H1 (cell line): ENCODE results near the gene RPS21. TPM values are rescaled to one million over a fixed set of nuclear protein-coding genes. Genes with fewer than 3 reads are reported as not detected.

Source experiments
- CTCF ChIA-PET: fragments of 300-600 bp; sonication (Branson Sonifier 250); formaldehyde crosslinking; loops from one replicate; lab custom pipeline; 2021; ENCODE audit not compliant: partially characterized antibody; lab: Charles Lee
- POLR2A ChIA-PET: fragments of 300-600 bp; sonication (Branson Sonifier 250); formaldehyde crosslinking; loops from one replicate; lab custom pipeline; 2021; ENCODE audit warnings: inconsistent platforms; ENCODE audit not compliant: partially characterized antibody; lab: Charles Lee
- DNase-seq, 2 experiments: peaks; one replicate each; pipeline versions ENCODE4 v3.0.0 to v3.0.0-alpha.2; 2010 to 2022; ENCODE audit warnings: low spot score in 2 of 2, low read depth in 1 of 2, mixed read lengths in 1 of 2
- FAIRE-seq: peaks from 2 replicates; lab custom pipeline; 2011; peaks lifted over from hg19 to GRCh38; lab: Jason Lieb, UNC
- H2AFZ ChIP-seq: 2 replicates; pipeline ENCODE4 v1.8.1; 2012; ENCODE audit warnings: low read length, inconsistent platforms
- H2AK5ac ChIP-seq: 2 replicates; pipeline ENCODE4 v1.6.1; 2013; ENCODE audit warnings: low read depth, low read length
- H2BK120ac ChIP-seq: replicated peaks from 2 replicates; pipeline ENCODE3; 2013; ENCODE audit warnings: low read depth, low read length, inconsistent platforms
- H2BK12ac ChIP-seq: 2 replicates; pipeline ENCODE4 v1.6.1; 2013; ENCODE audit warnings: low read depth, low read length
- H2BK15ac ChIP-seq: 2 replicates; pipeline ENCODE4 v1.6.1; 2013; ENCODE audit warnings: low read length
- H2BK20ac ChIP-seq: 2 replicates; pipeline ENCODE4 v1.6.1; 2013; ENCODE audit warnings: low read length
- H2BK5ac ChIP-seq: 2 replicates; pipeline ENCODE4 v1.6.1; 2013; ENCODE audit warnings: low read depth, low read length
- H3K14ac ChIP-seq: 2 replicates; pipeline ENCODE4 v1.6.1; 2013; ENCODE audit warnings: inconsistent platforms; ENCODE audit not compliant: insufficient read length
- H3K18ac ChIP-seq: 2 replicates; pipeline ENCODE4 v1.6.1; 2013; ENCODE audit warnings: low read length; ENCODE audit errors: extremely low read depth
- H3K23ac ChIP-seq: 2 replicates; pipeline ENCODE4 v1.6.1; 2013; ENCODE audit warnings: inconsistent platforms; ENCODE audit not compliant: insufficient read length
- H3K23me2 ChIP-seq: 2 replicates; pipeline ENCODE4 v1.6.1; 2013; ENCODE audit warnings: low read depth, low read length
- H3K27ac ChIP-seq: 2 replicates; pipeline ENCODE4 v1.6.1; 2011; ENCODE audit warnings: low read depth, low read length, inconsistent platforms
- H3K27me3 ChIP-seq, 4 experiments: replicated peaks in 1 of 4; 1 replicate in 1 of 4; 2 replicates in 3 of 4; pipeline versions ENCODE4 v1.6.1 to v1.8.1; 2011 to 2013; ENCODE audit warnings: low read length in 3 of 4, mild to moderate bottlenecking in 3 of 4, inconsistent platforms in 2 of 4, mixed read lengths in 2 of 4, moderate library complexity in 1 of 4; ENCODE audit not compliant: control insufficient read depth in 3 of 4, insufficient read depth in 3 of 4; ENCODE audit errors: extremely low read depth in 1 of 4
- H3K36me3 ChIP-seq, 4 experiments: 2 replicates each; pipeline versions ENCODE4 v1.6.1 to v1.8.1; 2011 to 2013; ENCODE audit warnings: mild to moderate bottlenecking in 4 of 4, low read length in 3 of 4, moderate library complexity in 2 of 4, control low read depth in 1 of 4, inconsistent platforms in 1 of 4; ENCODE audit not compliant: insufficient read depth in 4 of 4, control insufficient read depth in 2 of 4
- H3K4ac ChIP-seq: replicated peaks from 2 replicates; pipeline ENCODE3; 2013; ENCODE audit warnings: low read length, low read depth, mixed read lengths, inconsistent platforms; ENCODE audit not compliant: insufficient read length
- H3K4me1 ChIP-seq, 4 experiments: replicated peaks in 1 of 4; 1 replicate in 1 of 4; 2 replicates in 3 of 4; pipeline versions ENCODE4 v1.6.1 to v1.8.1; 2011 to 2013; ENCODE audit warnings: low read length in 3 of 4, inconsistent platforms in 2 of 4, mixed read lengths in 1 of 4; ENCODE audit not compliant: insufficient read depth in 4 of 4, control insufficient read depth in 3 of 4
- H3K4me2 ChIP-seq, 2 experiments: 2 replicates each; pipeline versions ENCODE4 v1.6.1 to v1.8.1; 2011 to 2013; ENCODE audit warnings: low read depth in 2 of 2, low read length in 2 of 2, control low read depth in 1 of 2, inconsistent platforms in 1 of 2, mild to moderate bottlenecking in 1 of 2; ENCODE audit not compliant: insufficient read depth in 1 of 2
- H3K4me3 ChIP-seq, 4 experiments: fragments of 200-600, 300-600 bp in 1 of 4; sonication (generic), shearing (Covaris generic), sonication (Bioruptor Twin) in 1 of 4; 2 replicates each; pipeline versions ENCODE4 v1.5.1 to v1.8.1; 2011 to 2016; ENCODE audit warnings: low read length in 4 of 4, low read depth in 3 of 4, control low read depth in 2 of 4, inconsistent platforms in 2 of 4, mild to moderate bottlenecking in 2 of 4, mixed read lengths in 1 of 4, moderate library complexity in 1 of 4; ENCODE audit not compliant: insufficient read depth in 2 of 4; ENCODE audit errors: extremely low read depth in 1 of 4
- H3K56ac ChIP-seq: replicated peaks from 2 replicates; pipeline ENCODE3; 2013; ENCODE audit warnings: low read depth, mild to moderate bottlenecking, mixed read lengths, low read length, inconsistent platforms; ENCODE audit not compliant: insufficient read length
- H3K79me1 ChIP-seq: 2 replicates; pipeline ENCODE4 v1.6.1; 2013; ENCODE audit warnings: low read depth, low read length, control low read depth
- H3K79me2 ChIP-seq, 2 experiments: 2 replicates each; pipeline versions ENCODE4 v1.6.1 to v1.8.1; 2012 to 2013; ENCODE audit warnings: low read length in 2 of 2, mild to moderate bottlenecking in 2 of 2, inconsistent platforms in 1 of 2; ENCODE audit not compliant: insufficient read depth in 2 of 2, control insufficient read depth in 1 of 2
- H3K9ac ChIP-seq, 4 experiments: replicated peaks in 1 of 4; 1 replicate in 1 of 4; 2 replicates in 3 of 4; pipeline versions ENCODE4 v1.6.1 to v1.8.1; 2011 to 2013; ENCODE audit warnings: low read depth in 3 of 4, low read length in 3 of 4, control low read depth in 2 of 4, mild to moderate bottlenecking in 2 of 4, moderate library complexity in 2 of 4, inconsistent platforms in 1 of 4; ENCODE audit errors: extremely low read depth in 1 of 4
- H3K9me3 ChIP-seq, 2 experiments: 2 replicates each; pipeline versions ENCODE4 v1.6.1 to v1.8.1; 2012 to 2013; ENCODE audit warnings: mild to moderate bottlenecking in 2 of 2, moderate library complexity in 2 of 2, control low read depth in 1 of 2, inconsistent platforms in 1 of 2, low read depth in 1 of 2, low read length in 1 of 2, mixed read lengths in 1 of 2; ENCODE audit not compliant: insufficient read depth in 2 of 2
- H4K20me1 ChIP-seq, 2 experiments: replicated peaks in 1 of 2; 2 replicates each; pipeline versions ENCODE3 to v1.8.1; 2011 to 2013; ENCODE audit warnings: inconsistent platforms in 2 of 2, low read length in 2 of 2, mild to moderate bottlenecking in 1 of 2; ENCODE audit not compliant: insufficient read depth in 2 of 2, control insufficient read depth in 1 of 2
- H4K5ac ChIP-seq: 2 replicates; pipeline ENCODE4 v1.6.1; 2013; ENCODE audit warnings: low read length, low read depth, mixed read lengths, inconsistent platforms; ENCODE audit not compliant: insufficient read length
- H4K8ac ChIP-seq: 2 replicates; pipeline ENCODE4 v1.8.0; 2013; ENCODE audit warnings: mild to moderate bottlenecking, moderate library complexity, low read length, inconsistent platforms; ENCODE audit not compliant: insufficient read depth; ENCODE audit errors: extremely low read depth
- H4K91ac ChIP-seq: replicated peaks from 2 replicates; pipeline ENCODE3; 2013; ENCODE audit warnings: low read length, mixed read lengths, inconsistent platforms; ENCODE audit not compliant: insufficient read length
- SP2 ChIP-seq: IDR thresholded peaks from 2 replicates; pipeline ENCODE4 v1.6.1; 2012; ENCODE audit warnings: mild to moderate bottlenecking, low read length, inconsistent platforms
- YY1 ChIP-seq: IDR thresholded peaks from 2 replicates; pipeline ENCODE4 v1.6.1; 2011; ENCODE audit warnings: low read depth, mild to moderate bottlenecking, low read length
- WGBS, 2 experiments: shearing (Covaris generic) in 1 of 2; methylation state at CpG; one replicate each; pipeline versions ENCODE4 v1.1.6 to v1.1.7; 2013 to 2015; ENCODE audit warnings: low lambda C conversion rate in 2 of 2, mixed read lengths in 2 of 2, inconsistent platforms in 1 of 2, low coverage in 1 of 2, missing lambda C conversion rate in 1 of 2; ENCODE audit not compliant: insufficient replicate concordance in 2 of 2, insufficient coverage in 1 of 2, insufficient read length in 1 of 2; ENCODE audit errors: extremely low coverage in 1 of 2, missing lambda C conversion rate in 1 of 2; 5-methylcytosine and 5-hydroxymethylcytosine counted together
- polyA plus RNA-seq, 7 experiments: library from polyadenylated mRNA; depleted of rRNA in 3 of 7; stranded (reverse) in 5 of 7; unstranded in 2 of 7; fragments of >200 nt in 5 of 7; fragments of 200-250 nt in 2 of 7; gene quantifications; 1 replicate in 5 of 7; 2 replicates in 1 of 7; 4 replicates in 1 of 7; pipeline versions ENCODE4 v1.2.1 to v1.2.3, GENCODE V29; 2011 to 2013; ENCODE audit warnings: missing spikeins in 2 of 7, mixed read lengths in 2 of 7
- total RNA-seq: library from RNA; stranded (reverse); fragmentation: NEBNext Ultra II Directional; extraction: Animal tissue kit (Norgen Biotek cat#: 25700); gene quantifications from 2 replicates; pipeline ENCODE4 v1.2.1, GENCODE V29; 2021

RPS21 gene
- total and polyA plus RNA-seq, 2 of the 8 experiments (the other 6 are each of a cell fraction or from before 2014, with no cell fraction given), result 1,787 to 7,219 TPM

GRCh38 chr20:62436692-62437091, 49.8 kb downstream of the RPS21 start:
- Histone ChIP-seq H2BK5ac (no peak overlapping the region), H3K18ac (no peak overlapping the region), H3K79me1 (no peaks in the 10 kb centered on the region), H4K91ac (no peak overlapping the region), H3K23me2 (no peaks in the 10 kb centered on the region), H3K27me3 (peaks cover 0 to 2% (median 0%) of the 10 kb centered on the region in 4 experiments; a peak in 1 of 7 replicates), H4K8ac (no peak overlapping the region), H2BK120ac (no peak overlapping the region), H3K4me3 (no peak overlapping the region), H3K4me1 (no peaks in the 10 kb centered on the region; a peak in 1 of 7 replicates), H2BK12ac (no peak overlapping the region), H3K56ac (no peak overlapping the region), H3K36me3 (no peaks in the 10 kb centered on the region), H2BK20ac (no peak overlapping the region), H4K5ac (no peak overlapping the region), H3K27ac (no peak overlapping the region), H2AFZ (no peak overlapping the region), H3K9ac (no peak overlapping the region), H3K9me3 (peaks cover 0 to 8% of the 10 kb centered on the region in 2 experiments; a peak in 3 of 4 replicates), H3K79me2 (no peaks in the 10 kb centered on the region), H3K23ac (no peak overlapping the region), H3K14ac (no peak overlapping the region), H3K4me2 (no peak overlapping the region), H4K20me1 (no peaks in the 10 kb centered on the region), H2AK5ac (no peak overlapping the region), H2BK15ac (no peak overlapping the region), H3K4ac (no peak overlapping the region)
- no peak for DNase-seq
- 92% methylated on average over 3 of the region's 3 CpGs; no CpG with 5 or more reads in 1 of the 2 experiments for WGBS, 2 experiments
- POLR2A ChIA-PET, result interaction anchor here (1.3 kb wide), 1 partner anchor 10 kb away, joined by 3 read pairs; no protein-coding TSS in a partner anchor
- CTCF ChIA-PET, result interaction anchor here (1.8 kb wide), 1 partner anchor 37 kb away, joined by 4 read pairs; no protein-coding TSS in a partner anchor
- no peak for FAIRE-seq
- no peak for TF ChIP-seq SP2
- TF ChIP-seq YY1, result no peak
